ENCODE results near the gene ARHGEF17.

DNA sequence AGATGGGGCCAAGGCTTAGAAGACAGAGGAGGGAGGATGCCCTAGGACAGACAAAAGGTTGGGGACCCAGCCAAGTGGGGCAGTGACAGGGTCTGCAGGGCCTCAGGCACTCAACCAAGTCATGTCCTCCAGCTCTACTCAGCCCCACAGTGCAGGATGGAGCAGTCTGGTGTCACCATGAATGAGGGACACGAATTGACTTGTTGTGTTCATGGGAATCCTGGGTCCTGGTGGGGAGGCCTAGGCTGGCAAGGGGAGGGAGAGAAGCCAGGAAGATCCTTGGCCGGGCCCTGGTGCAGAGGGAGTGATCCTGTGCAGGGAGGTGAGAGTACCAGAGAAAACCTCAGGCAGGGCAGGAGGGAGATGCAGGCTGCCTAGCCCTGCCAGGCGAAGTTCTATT is 24.0 kb upstream of the ARHGEF17 start:
- TF ChIP-seq, protein P1, sequence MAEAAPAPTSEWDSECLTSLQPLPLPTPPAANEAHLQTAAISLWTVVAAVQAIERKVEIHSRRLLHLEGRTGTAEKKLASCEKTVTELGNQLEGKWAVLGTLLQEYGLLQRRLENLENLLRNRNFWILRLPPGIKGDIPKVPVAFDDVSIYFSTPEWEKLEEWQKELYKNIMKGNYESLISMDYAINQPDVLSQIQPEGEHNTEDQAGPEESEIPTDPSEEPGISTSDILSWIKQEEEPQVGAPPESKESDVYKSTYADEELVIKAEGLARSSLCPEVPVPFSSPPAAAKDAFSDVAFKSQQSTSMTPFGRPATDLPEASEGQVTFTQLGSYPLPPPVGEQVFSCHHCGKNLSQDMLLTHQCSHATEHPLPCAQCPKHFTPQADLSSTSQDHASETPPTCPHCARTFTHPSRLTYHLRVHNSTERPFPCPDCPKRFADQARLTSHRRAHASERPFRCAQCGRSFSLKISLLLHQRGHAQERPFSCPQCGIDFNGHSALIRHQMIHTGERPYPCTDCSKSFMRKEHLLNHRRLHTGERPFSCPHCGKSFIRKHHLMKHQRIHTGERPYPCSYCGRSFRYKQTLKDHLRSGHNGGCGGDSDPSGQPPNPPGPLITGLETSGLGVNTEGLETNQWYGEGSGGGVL (tag by site-specific recombination; IDR thresholded peaks at IDR 0.05): no peak
- TF ChIP-seq ZNF138 (tag by site-specific recombination; IDR thresholded peaks at IDR 0.05; ENCODE audit: borderline replicate concordance) (no peak), ZNF629 (tag by site-specific recombination; IDR thresholded peaks at IDR 0.05) (no peak), REST (tag by site-specific recombination; IDR thresholded peaks at IDR 0.05) (no peak), CTCF (tag by site-specific recombination; IDR thresholded peaks at IDR 0.05) (no peak), ZNF311 (tag by site-specific recombination; IDR thresholded peaks at IDR 0.05; ENCODE audit: borderline replicate concordance) (no peak), YY1 (tag by site-specific recombination; IDR thresholded peaks at IDR 0.05) (no peak)
